Kidney epithelial cell (primary cell): ENCODE results near the gene GPR15. TPM values are rescaled to one million over a fixed set of nuclear protein-coding genes. Genes with fewer than 3 reads are reported as not detected.

Experiments
- DNase-seq: peaks from one replicate; pipeline ENCODE4 v3.0.0-alpha.2; 2010; ENCODE audit warnings: low read depth
- H3K27me3 ChIP-seq: 2 replicates; pipeline ENCODE4 v1.6.0; 2011; ENCODE audit warnings: low read length; ENCODE audit not compliant: control insufficient read depth, insufficient read depth
- H3K36me3 ChIP-seq: 2 replicates; pipeline ENCODE4 v1.5.1; 2011; ENCODE audit warnings: low read length; ENCODE audit not compliant: control insufficient read depth, insufficient read depth
- H3K4me3 ChIP-seq: 2 replicates; pipeline ENCODE4 v1.5.1; 2011; ENCODE audit warnings: low read depth, mild to moderate bottlenecking, control low read depth, low read length
- CTCF ChIP-seq: IDR thresholded peaks from 2 replicates; pipeline ENCODE4 v1.5.1; 2011; ENCODE audit warnings: mild to moderate bottlenecking, moderate library complexity, low read length, control low read depth, inconsistent platforms; ENCODE audit not compliant: insufficient read depth, poor library complexity, severe bottlenecking
- total RNA-seq: library from RNA; depleted of rRNA; stranded (reverse); fragments of >200 nt; gene quantifications from 2 replicates; pipeline ENCODE4 v1.2.3, GENCODE V29; 2015

The GPR15 gene
- total RNA-seq, 1 donor from 2014 or later: not detected

- no peak for DNase-seq
- Histone ChIP-seq H3K36me3 (no peaks in the 10 kb centered on the region), H3K27me3 (no peaks in the 10 kb centered on the region), H3K4me3 (no peak overlapping the region)
- no peak for TF ChIP-seq CTCF
Measured at GRCh38 chr3:98565843-98566242, 34.1 kb downstream of the GPR15 start.

GRCh38 chr3:98567666-98568270 is 36.0 kb downstream of the GPR15 start:
- H3K27me3 ChIP-seq: no peaks in the 10 kb centered on the region
- DNase-seq: no peak
- H3K4me3 ChIP-seq: no peak overlapping the region
- no peak for TF ChIP-seq CTCF
- no peaks in the 10 kb centered on the region for H3K36me3 ChIP-seq

GRCh38 chr3:98568402-98568801 is 36.6 kb downstream of the GPR15 start:
- no peak for DNase-seq
- no peak overlapping the region for H3K4me3 ChIP-seq

GRCh38 chr3:98573181-98573728 is 41.5 kb downstream of the GPR15 start:
- DNase-seq: no peak
- no peak overlapping the region for H3K4me3 ChIP-seq
- no peaks in the 10 kb centered on the region for H3K27me3 ChIP-seq
- H3K36me3 ChIP-seq: no peaks in the 10 kb centered on the region
- peak; percentile 51 for TF ChIP-seq CTCF

More at GRCh38 chr3:98568402-98568801, 36.6 kb downstream of the GPR15 start:
- Histone ChIP-seq H3K27me3 (no peaks in the 10 kb centered on the region), H3K36me3 (no peaks in the 10 kb centered on the region)
- no peak for TF ChIP-seq CTCF

GRCh38 chr3:98574132-98574531 is 42.4 kb downstream of the GPR15 start:
- TF ChIP-seq CTCF: no peak
- Histone ChIP-seq H3K36me3 (no peaks in the 10 kb centered on the region), H3K27me3 (no peaks in the 10 kb centered on the region), H3K4me3 (no peak overlapping the region)
- no peak for DNase-seq
